GM06990 (cell line): ENCODE data around the gene ATP7B.

ENCODE experiments used
- DNase-seq: peaks from one replicate; pipeline ENCODE4 v3.0.0-alpha.2; 2011; ENCODE audit not compliant: insufficient read length; ENCODE audit errors: extremely low read depth
- H3K27me3 ChIP-seq: replicated peaks from 2 replicates; pipeline ENCODE4 v1.6.0; 2011; ENCODE audit warnings: low read length; ENCODE audit not compliant: control insufficient read depth, insufficient read depth
- H3K36me3 ChIP-seq: 2 replicates; pipeline ENCODE4 v1.5.1; 2011; ENCODE audit warnings: low read length; ENCODE audit not compliant: control insufficient read depth, insufficient read depth
- H3K4me3 ChIP-seq: replicated peaks from 2 replicates; pipeline ENCODE4 v1.5.1; 2011; ENCODE audit warnings: low read depth, mild to moderate bottlenecking, control low read depth, low read length
- CTCF ChIP-seq: IDR thresholded peaks from 2 replicates; pipeline ENCODE4 v1.5.1; 2011; ENCODE audit warnings: low read length, control low read depth, mild to moderate bottlenecking, inconsistent platforms; ENCODE audit not compliant: insufficient read depth, poor library complexity, severe bottlenecking

Gene ATP7B

GRCh38 chr13:51946163-51946669 lies 65.0 kb downstream of the ATP7B start:
- H3K36me3 ChIP-seq = no peaks in the 10 kb centered on the region
- H3K4me3 ChIP-seq = no peak overlapping the region
- no peak for TF ChIP-seq CTCF
- DNase-seq = no peak
- H3K27me3 ChIP-seq = peaks cover 3% of the 10 kb centered on the region

- TF ChIP-seq CTCF = no peak
- H3K27me3 ChIP-seq = peaks cover 3% of the 10 kb centered on the region
- no peaks in the 10 kb centered on the region for H3K36me3 ChIP-seq
- H3K4me3 ChIP-seq = no peak overlapping the region
- DNase-seq = peak; percentile 22
Measured at GRCh38 chr13:51945149-51945548, 66.1 kb downstream of the ATP7B start.

- no peak for TF ChIP-seq CTCF
- DNase-seq = no peak
- peaks cover 2% of the 10 kb centered on the region for H3K27me3 ChIP-seq
- no peaks in the 10 kb centered on the region for H3K36me3 ChIP-seq
- H3K4me3 ChIP-seq = no peak overlapping the region
Measured at GRCh38 chr13:51944428-51944827, 66.8 kb downstream of the ATP7B start.

- no peak overlapping the region for H3K4me3 ChIP-seq
- H3K36me3 ChIP-seq = no peaks in the 10 kb centered on the region
- H3K27me3 ChIP-seq = peaks cover 2% of the 10 kb centered on the region
- no peak for TF ChIP-seq CTCF
- DNase-seq = no peak
Measured at GRCh38 chr13:51943721-51944120, 67.5 kb downstream of the ATP7B start.

GRCh38 chr13:51942189-51942588 lies 69.1 kb downstream of the ATP7B start:
- no peak for TF ChIP-seq CTCF
- H3K4me3 ChIP-seq = no peak overlapping the region
- peaks cover 2% of the 10 kb centered on the region for H3K27me3 ChIP-seq
- H3K36me3 ChIP-seq = no peaks in the 10 kb centered on the region
- no peak for DNase-seq

- Histone ChIP-seq H3K4me3 (no peak overlapping the region), H3K27me3 (peaks cover 1% of the 10 kb centered on the region), H3K36me3 (no peaks in the 10 kb centered on the region)
- no peak for TF ChIP-seq CTCF
- DNase-seq = no peak
Measured at GRCh38 chr13:51938454-51938853, 72.8 kb downstream of the ATP7B start.
